Epithelial cell of proximal tubule (primary cell): ENCODE data around the gene KLF11. TPM values are rescaled to one million over a fixed set of nuclear protein-coding genes. Genes with fewer than 3 reads are reported as not detected.

Experiments
- DNase-seq: peaks from one replicate; pipeline ENCODE4 v3.0.0-alpha.2; 2011; ENCODE audit warnings: low read depth
- H3K4me3 ChIP-seq: 2 replicates; pipeline ENCODE4 v1.5.1; 2011; ENCODE audit warnings: low read depth, mild to moderate bottlenecking, low read length
- CTCF ChIP-seq: conservative IDR thresholded peaks from 2 replicates; pipeline ENCODE4 v1.5.1; 2012; ENCODE audit warnings: low read depth, mild to moderate bottlenecking, low read length
- total RNA-seq: library from RNA; depleted of rRNA; stranded (reverse); fragments of >200 nt; gene quantifications from 2 replicates; pipeline ENCODE4 v1.2.3, GENCODE V29; 2015

The KLF11 gene
- total RNA-seq, 1 donor from 2014 or later: 9.3 TPM

- TF ChIP-seq CTCF: no peak
- peak overlapping the region; percentile 88 for H3K4me3 ChIP-seq
- DNase-seq: no peak
Measured at GRCh38 chr2:10080536-10081304, 37.4 kb downstream of the KLF11 start.

- no peak overlapping the region for H3K4me3 ChIP-seq
- TF ChIP-seq CTCF: no peak
- DNase-seq: no peak
Measured at GRCh38 chr2:10083046-10083445, 39.7 kb downstream of the KLF11 start.

GRCh38 chr2:10083692-10084211 is 40.4 kb downstream of the KLF11 start:
- DNase-seq: no peak
- H3K4me3 ChIP-seq: no peak overlapping the region
- TF ChIP-seq CTCF: no peak

- no peak for DNase-seq
Measured at GRCh38 chr2:10084223-10084865, 41.0 kb downstream of the KLF11 start.

GRCh38 chr2:10085043-10085667 is 41.8 kb downstream of the KLF11 start:
- DNase-seq: no peak
- no peak for TF ChIP-seq CTCF
- H3K4me3 ChIP-seq: no peak overlapping the region

More at GRCh38 chr2:10084223-10084865, 41.0 kb downstream of the KLF11 start:
- no peak for TF ChIP-seq CTCF
- peak overlapping the region; percentile 7 for H3K4me3 ChIP-seq

GRCh38 chr2:10085668-10086059 is 42.3 kb downstream of the KLF11 start:
- no peak for TF ChIP-seq CTCF
- no peak overlapping the region for H3K4me3 ChIP-seq
- no peak for DNase-seq
